WERI-Rb-1 (cell line): Measurements from ENCODE around the gene ENOX1.

Experiments
- DNase-seq: peaks from one replicate; pipeline ENCODE4 v3.0.0-alpha.2; 2020
- H3K27ac ChIP-seq: fragments of 250-450 bp; sonication (Bioruptor Pico); 2 replicates; pipeline ENCODE4 v1.5.1; 2020; ENCODE audit warnings: mild to moderate bottlenecking, moderate library complexity
- H3K27me3 ChIP-seq: fragments of 250-450 bp; sonication (Bioruptor Pico); 2 replicates; pipeline ENCODE4 v1.5.1; 2021; ENCODE audit warnings: mild to moderate bottlenecking, low read depth, moderate library complexity; ENCODE audit not compliant: insufficient read depth, severe bottlenecking
- H3K36me3 ChIP-seq: fragments of 250-450 bp; sonication (Bioruptor Pico); 2 replicates; pipeline ENCODE4 v1.5.1; 2020; ENCODE audit warnings: mild to moderate bottlenecking, moderate library complexity
- H3K4me3 ChIP-seq: 2 replicates; pipeline ENCODE4 v1.5.1; 2011; ENCODE audit warnings: low read depth, mild to moderate bottlenecking, control low read depth, low read length
- H3K9me3 ChIP-seq: fragments of 250-450 bp; sonication (Bioruptor Pico); 2 replicates; pipeline ENCODE4 v1.5.1; 2021; ENCODE audit warnings: mild to moderate bottlenecking, moderate library complexity; ENCODE audit not compliant: severe bottlenecking
- CTCF ChIP-seq: IDR thresholded peaks from 2 replicates; pipeline ENCODE4 v1.5.1; 2011; ENCODE audit warnings: low read depth, mild to moderate bottlenecking, control low read depth, inconsistent platforms, low read length

ENOX1 gene

GRCh38 chr13:43360171-43360570 lies 426.6 kb downstream of the ENOX1 start:
- Histone ChIP-seq H3K36me3 (no peaks in the 10 kb centered on the region), H3K27ac (no peak overlapping the region), H3K4me3 (no peak overlapping the region), H3K9me3 (no peaks in the 10 kb centered on the region), H3K27me3 (no peaks in the 10 kb centered on the region)
- TF ChIP-seq CTCF, result no peak
- DNase-seq, result no peak

GRCh38 chr13:43359536-43359935 lies 427.2 kb downstream of the ENOX1 start:
- Histone ChIP-seq H3K27me3 (no peaks in the 10 kb centered on the region), H3K27ac (no peak overlapping the region), H3K36me3 (no peaks in the 10 kb centered on the region), H3K4me3 (no peak overlapping the region), H3K9me3 (no peaks in the 10 kb centered on the region)
- TF ChIP-seq CTCF, result no peak
- DNase-seq, result no peak

GRCh38 chr13:43357564-43357963 lies 429.2 kb downstream of the ENOX1 start:
- Histone ChIP-seq H3K27me3 (no peaks in the 10 kb centered on the region), H3K4me3 (no peak overlapping the region), H3K9me3 (no peaks in the 10 kb centered on the region), H3K36me3 (no peaks in the 10 kb centered on the region), H3K27ac (no peak overlapping the region)
- TF ChIP-seq CTCF, result no peak
- no peak for DNase-seq

GRCh38 chr13:43356567-43356966 lies 430.2 kb downstream of the ENOX1 start:
- Histone ChIP-seq H3K27me3 (no peaks in the 10 kb centered on the region), H3K9me3 (no peaks in the 10 kb centered on the region), H3K36me3 (no peaks in the 10 kb centered on the region), H3K4me3 (no peak overlapping the region), H3K27ac (no peak overlapping the region)
- no peak for DNase-seq
- TF ChIP-seq CTCF, result no peak

- no peaks in the 10 kb centered on the region for H3K36me3 ChIP-seq
- no peaks in the 10 kb centered on the region for H3K27me3 ChIP-seq
- no peak overlapping the region for H3K27ac ChIP-seq
- TF ChIP-seq CTCF, result no peak
- no peak for DNase-seq
- H3K9me3 ChIP-seq, result no peaks in the 10 kb centered on the region
- no peak overlapping the region for H3K4me3 ChIP-seq
Measured at GRCh38 chr13:43355774-43356173, 431.0 kb downstream of the ENOX1 start.

GRCh38 chr13:43354153-43354945 lies 432.4 kb downstream of the ENOX1 start:
- Histone ChIP-seq H3K4me3 (no peak overlapping the region), H3K9me3 (no peaks in the 10 kb centered on the region), H3K27me3 (no peaks in the 10 kb centered on the region), H3K27ac (no peak overlapping the region), H3K36me3 (no peaks in the 10 kb centered on the region)
- TF ChIP-seq CTCF, result no peak
- DNase-seq, result no peak
